Ovary (tissue), 9 donors: ENCODE measurements around the gene MCM5. TPM values are rescaled to one million over a fixed set of nuclear protein-coding genes. Genes with fewer than 3 reads are reported as not detected.

ENCODE experiments used
- DNase-seq, 5 donors: peaks; one replicate each; pipeline ENCODE4 v3.0.0-alpha.2; 2019 to 2020
- H3K27ac ChIP-seq, 2 donors: fragments of 200-600 bp; one replicate each; pipeline versions ENCODE4 v1.5.1 to v1.8.0; 2019 to 2022
- H3K27me3 ChIP-seq: fragments of 200-600 bp; one replicate; pipeline ENCODE4 v1.8.0; 2022
- H3K36me3 ChIP-seq: fragments of 200-600 bp; sonication (generic); one replicate; pipeline ENCODE4 v1.5.1; 2019
- H3K4me1 ChIP-seq: one replicate; pipeline ENCODE4 v1.8.1; 2013; ENCODE audit warnings: mild to moderate bottlenecking, moderate library complexity; ENCODE audit not compliant: insufficient read depth
- H3K4me3 ChIP-seq: fragments of 200-600 bp; sonication (generic); one replicate; pipeline ENCODE4 v1.5.1; 2017
- H3K9me3 ChIP-seq, 2 donors: fragments of 200-600 bp in 1 of 2; sonication (generic) in 1 of 2; one replicate each; pipeline versions ENCODE4 v1.5.1 to v1.8.1; 2013 to 2019; ENCODE audit warnings: mild to moderate bottlenecking in 1 of 2, moderate library complexity in 1 of 2
- EP300 ChIP-seq: sonication (generic); formaldehyde crosslinking; IDR thresholded peaks from one replicate; pipeline ENCODE4 v1.6.1; 2017; ENCODE audit warnings: antibody characterized with exemption
- POLR2A ChIP-seq: fragments of 450-650 bp; IDR thresholded peaks from one replicate; pipeline ENCODE4 v1.6.1; 2017; ENCODE audit warnings: antibody characterized with exemption, mild to moderate bottlenecking, moderate library complexity
- WGBS, 3 donors: extraction: QIAGEN DNeasy Blood & Tissue Kit in 1 of 3; methylation state at CpG; one replicate each; pipeline versions ENCODE4 v1.1.5 to v1.1.7; 2013 to 2017; 5-methylcytosine and 5-hydroxymethylcytosine counted together
- intact Hi-C, 4 donors: fragments of 100-400 bp; cut with DNase I; formaldehyde crosslinking; loops; one replicate each; pipeline versions ENCODE4 v1.11.0 to v1.15.1; 2022 to 2023
- polyA plus RNA-seq, 2 donors: library from polyadenylated mRNA; stranded (reverse); fragments of 200-250 nt in 1 of 2; fragments of 350-450 nt in 1 of 2; fragmentation: Illumina TruSeq in 1 of 2; extraction: RNeasy Lipid Tissue Mini Kit (QIAGEN cat#74804) in 1 of 2; gene quantifications; one replicate each; pipeline ENCODE4 v1.2.3, GENCODE V29; 2013 to 2014
- total RNA-seq, 7 donors: library from RNA; depleted of rRNA in 2 of 7; stranded (reverse); fragments of >200 nt in 2 of 7; fragmentation: NEBNext Ultra II Directional in 3 of 7; extraction: Animal tissue kit (Norgen Biotek cat#: 25700) in 3 of 7; gene quantifications; one replicate each; pipeline versions ENCODE4 v1.1.0 to v1.2.4, GENCODE V29; 2016 to 2023
- TF ChIP-seq, protein P1 (sequence below), 3 donors: fragments of 450-650 bp in 2 of 3; fragments of 200-600 bp in 1 of 3; IDR thresholded peaks; one replicate each; pipeline versions ENCODE4 v1.5.1 to v1.8.0; 2016 to 2022; ENCODE audit warnings: antibody characterized with exemption in 3 of 3, mild to moderate bottlenecking in 1 of 3
- donor health status: DM: no; HTN: no; CAD: no; lungs with moderate emphysema.
- donor health status: DM: no; HTN: no; CAD: no.
- donor health status: Bipolar disorder and iron deficiency.
- donor health status: DM: yes; HTN: yes; CAD: no.
- donor health status: DM: no; HTN: no; CAD: no.
- donor health status: DM: yes; HTN: yes; CAD: no.

MCM5 gene
- total and polyA plus RNA-seq, 9 donors: 6.6 to 42.5 (median 39.1) TPM

- Histone ChIP-seq H3K9me3 (no peaks in the 10 kb centered on the region), H3K27me3 (no peaks in the 10 kb centered on the region), H3K36me3 (no peaks in the 10 kb centered on the region), H3K4me1 (no peaks in the 10 kb centered on the region), H3K27ac (no peak overlapping the region), H3K4me3 (no peak overlapping the region)
- 85 to 97% (median 97%) methylated on average over 1 of the region's 1 CpG for WGBS, 3 donors
- intact Hi-C loops: loop anchor here in 3 of 4 donors (10.0 kb wide), 3 partner anchors 175 to 685 kb away; partner anchors contain the start of gene MB (in 1 of the 3)
- no peak for DNase-seq
- TF ChIP-seq POLR2A: no peak
These were observed 39.4 kb downstream of the MCM5 start for GRCh38 chr22:35439365-35439717.

GRCh38 chr22:35440129-35440528 is 40.2 kb downstream of the MCM5 start:
- intact Hi-C loops: loop anchor here in 1 of 4 donors (5.0 kb wide), 1 partner anchor 137 kb away; no protein-coding TSS in a partner anchor
- H3K36me3 ChIP-seq: no peaks in the 10 kb centered on the region
- no peaks in the 10 kb centered on the region for H3K27me3 ChIP-seq
- TF ChIP-seq POLR2A (no peak), EP300 (no peak)
- TF ChIP-seq, protein P1, sequence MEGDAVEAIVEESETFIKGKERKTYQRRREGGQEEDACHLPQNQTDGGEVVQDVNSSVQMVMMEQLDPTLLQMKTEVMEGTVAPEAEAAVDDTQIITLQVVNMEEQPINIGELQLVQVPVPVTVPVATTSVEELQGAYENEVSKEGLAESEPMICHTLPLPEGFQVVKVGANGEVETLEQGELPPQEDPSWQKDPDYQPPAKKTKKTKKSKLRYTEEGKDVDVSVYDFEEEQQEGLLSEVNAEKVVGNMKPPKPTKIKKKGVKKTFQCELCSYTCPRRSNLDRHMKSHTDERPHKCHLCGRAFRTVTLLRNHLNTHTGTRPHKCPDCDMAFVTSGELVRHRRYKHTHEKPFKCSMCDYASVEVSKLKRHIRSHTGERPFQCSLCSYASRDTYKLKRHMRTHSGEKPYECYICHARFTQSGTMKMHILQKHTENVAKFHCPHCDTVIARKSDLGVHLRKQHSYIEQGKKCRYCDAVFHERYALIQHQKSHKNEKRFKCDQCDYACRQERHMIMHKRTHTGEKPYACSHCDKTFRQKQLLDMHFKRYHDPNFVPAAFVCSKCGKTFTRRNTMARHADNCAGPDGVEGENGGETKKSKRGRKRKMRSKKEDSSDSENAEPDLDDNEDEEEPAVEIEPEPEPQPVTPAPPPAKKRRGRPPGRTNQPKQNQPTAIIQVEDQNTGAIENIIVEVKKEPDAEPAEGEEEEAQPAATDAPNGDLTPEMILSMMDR (IDR thresholded peaks at IDR 0.05): no peak
- H3K4me1 ChIP-seq: no peaks in the 10 kb centered on the region
- DNase-seq: no peak
- H3K9me3 ChIP-seq: no peaks in the 10 kb centered on the region
- 67 to 70% (median 67%) methylated on average over 3 of the region's 3 CpGs for WGBS, 3 donors
- H3K4me3 ChIP-seq: no peak overlapping the region
- no peak overlapping the region for H3K27ac ChIP-seq

- 72 to 84% (median 75%) methylated on average over 9 of the region's 9 CpGs for WGBS, 3 donors
- no peaks in the 10 kb centered on the region for H3K36me3 ChIP-seq
- intact Hi-C loops: loop anchor here in 1 of 4 donors (5.0 kb wide), 1 partner anchor 136 kb away; no protein-coding TSS in a partner anchor
- H3K9me3 ChIP-seq: no peaks in the 10 kb centered on the region
- TF ChIP-seq EP300: no peak
- TF ChIP-seq POLR2A: no peak
- TF ChIP-seq, protein P1 (IDR thresholded peaks at IDR 0.05): no peak
- no peaks in the 10 kb centered on the region for H3K4me1 ChIP-seq
- DNase-seq: no peak
- H3K27ac ChIP-seq: no peak overlapping the region
- H3K27me3 ChIP-seq: no peaks in the 10 kb centered on the region
- H3K4me3 ChIP-seq: no peak overlapping the region
These were observed 41.7 kb downstream of the MCM5 start for GRCh38 chr22:35441489-35442100.

DNA sequence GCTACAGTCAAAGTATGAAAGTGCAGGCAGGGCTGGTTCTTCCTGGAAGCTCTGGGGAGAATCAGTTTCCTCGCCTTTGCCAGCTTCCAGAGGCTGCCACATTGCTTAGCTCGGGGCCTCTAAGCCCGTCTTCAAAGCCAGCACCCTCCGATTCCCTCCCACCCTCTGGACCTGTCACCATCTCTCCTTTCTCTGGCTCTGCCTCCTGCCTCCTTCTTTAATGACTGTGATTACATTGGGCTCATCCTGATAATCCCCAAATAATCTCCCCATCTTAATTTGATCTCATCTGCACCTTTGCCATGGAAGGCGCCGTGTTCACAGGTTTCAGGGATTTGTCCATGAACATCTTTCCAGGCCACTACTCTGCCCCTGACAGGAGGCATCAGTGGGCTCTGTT is 42.5 kb downstream of the MCM5 start:
- intact Hi-C loops: loop anchor here in 1 of 4 donors (5.0 kb wide), 1 partner anchor 135 kb away; no protein-coding TSS in a partner anchor
- TF ChIP-seq, protein P1 (IDR thresholded peaks at IDR 0.05): no peak
- no peak for TF ChIP-seq EP300
- TF ChIP-seq POLR2A: no peak
- no peaks in the 10 kb centered on the region for H3K36me3 ChIP-seq
- 84 to 92% (median 87%) methylated on average over 6 of the region's 6 CpGs for WGBS, 3 donors
- DNase-seq: no peak
- H3K4me3 ChIP-seq: no peak overlapping the region
- H3K27me3 ChIP-seq: no peaks in the 10 kb centered on the region
- no peaks in the 10 kb centered on the region for H3K9me3 ChIP-seq
- H3K4me1 ChIP-seq: no peaks in the 10 kb centered on the region
- no peak overlapping the region for H3K27ac ChIP-seq

- Histone ChIP-seq H3K27ac (no peak overlapping the region), H3K9me3 (no peaks in the 10 kb centered on the region), H3K4me1 (no peaks in the 10 kb centered on the region), H3K36me3 (no peaks in the 10 kb centered on the region), H3K4me3 (no peak overlapping the region), H3K27me3 (no peaks in the 10 kb centered on the region)
- no peak for DNase-seq
- intact Hi-C loops: loop anchor here in 1 of 4 donors (5.0 kb wide), 1 partner anchor 134 kb away; no protein-coding TSS in a partner anchor
- 79 to 96% (median 83%) methylated on average over 6 of the region's 6 CpGs for WGBS, 3 donors
- no peak for TF ChIP-seq POLR2A
These were observed 43.4 kb downstream of the MCM5 start for GRCh38 chr22:35443338-35443737.
